IMR-90 (cell line): ENCODE measurements around the gene TSR3. TPM values are rescaled to one million over a fixed set of nuclear protein-coding genes. Genes with fewer than 3 reads are reported as not detected.

Source experiments
- ATAC-seq: fragments of 200-7000 bp; cut with Tn5 transposase; 2 replicates; pipeline ENCODE4 v1.9.1; 2020; ENCODE audit warnings: low read depth, mild to moderate bottlenecking, moderate library complexity
- BruUV-seq: library from RNA; stranded (reverse); fragments of 400-500 nt; replicated peaks from 2 replicates; lab custom pipeline; 2021; lab: Mats Ljungman, UMichigan
- CTCF ChIA-PET: fragments of 300-600 bp; formaldehyde crosslinking; extraction: SDS; loops from one replicate; lab custom pipeline; 2021; ENCODE audit warnings: antibody characterized with exemption; lab: Yijun Ruan, JAX
- POLR2A ChIA-PET: fragments of 300-600 bp; sonication (Branson Sonifier 250); formaldehyde crosslinking; loops from one replicate; lab custom pipeline; 2022; ENCODE audit warnings: antibody characterized with exemption; ENCODE audit not compliant: unreplicated experiment; lab: Charles Lee
- DNase-seq: peaks from one replicate; pipeline ENCODE4 v3.0.0; 2013
- H2AFZ ChIP-seq: replicated peaks from 2 replicates; pipeline ENCODE3; 2013; ENCODE audit warnings: low read length, mild to moderate bottlenecking; ENCODE audit not compliant: poor library complexity
- H2AK5ac ChIP-seq: 2 replicates; pipeline ENCODE4 v1.6.1; 2013; ENCODE audit warnings: low read depth, low read length, inconsistent platforms
- H2AK9ac ChIP-seq: replicated peaks from 2 replicates; pipeline ENCODE3; 2013; ENCODE audit warnings: mild to moderate bottlenecking, low read depth, low read length, moderate library complexity; ENCODE audit not compliant: poor library complexity
- H2BK120ac ChIP-seq: 2 replicates; pipeline ENCODE4 v1.6.1; 2013; ENCODE audit warnings: low read depth, low read length, inconsistent platforms
- H2BK15ac ChIP-seq: 3 replicates; pipeline ENCODE4 v1.6.1; 2013; ENCODE audit warnings: low read depth, low read length, inconsistent platforms
- H2BK20ac ChIP-seq: 2 replicates; pipeline ENCODE4 v1.6.1; 2013; ENCODE audit warnings: low read depth, mild to moderate bottlenecking, inconsistent platforms, low read length, moderate library complexity
- H2BK5ac ChIP-seq: 2 replicates; pipeline ENCODE4 v1.6.1; 2013; ENCODE audit warnings: mild to moderate bottlenecking, low read depth, low read length, inconsistent platforms; ENCODE audit not compliant: poor library complexity, severe bottlenecking
- H3K14ac ChIP-seq: replicated peaks from 2 replicates; pipeline ENCODE4 v1.6.1; 2013; ENCODE audit warnings: low read depth, low read length, inconsistent platforms
- H3K18ac ChIP-seq: 2 replicates; pipeline ENCODE4 v1.6.1; 2013; ENCODE audit warnings: low read depth, low read length, control low read depth
- H3K23ac ChIP-seq: 2 replicates; pipeline ENCODE4 v1.6.1; 2013; ENCODE audit warnings: low read depth, low read length, inconsistent platforms
- H3K27ac ChIP-seq: 2 replicates; pipeline ENCODE4 v1.5.1; 2013; ENCODE audit warnings: mild to moderate bottlenecking, control low read depth, low read length; ENCODE audit not compliant: insufficient read depth
- H3K27me3 ChIP-seq: 2 replicates; pipeline ENCODE4 v1.6.1; 2013; ENCODE audit warnings: low read length; ENCODE audit not compliant: control insufficient read depth, insufficient read depth
- H3K36me3 ChIP-seq: 2 replicates; pipeline ENCODE4 v1.6.1; 2013; ENCODE audit warnings: low read length, mixed read lengths; ENCODE audit not compliant: control insufficient read depth, insufficient read depth
- H3K4ac ChIP-seq: 2 replicates; pipeline ENCODE4 v1.6.1; 2013; ENCODE audit warnings: low read depth, low read length, inconsistent platforms
- H3K4me1 ChIP-seq: 2 replicates; pipeline ENCODE4 v1.6.1; 2013; ENCODE audit warnings: low read length, mixed read lengths; ENCODE audit not compliant: control insufficient read depth, insufficient read depth
- H3K4me2 ChIP-seq: 2 replicates; pipeline ENCODE4 v1.6.1; 2013; ENCODE audit warnings: low read depth, mild to moderate bottlenecking, control low read depth, low read length, moderate library complexity
- H3K4me3 ChIP-seq: 2 replicates; pipeline ENCODE4 v1.5.1; 2013; ENCODE audit warnings: low read depth, mild to moderate bottlenecking, control low read depth, low read length, moderate library complexity; ENCODE audit not compliant: insufficient read depth
- H3K56ac ChIP-seq: 2 replicates; pipeline ENCODE4 v1.6.1; 2013; ENCODE audit warnings: low read length, inconsistent platforms; ENCODE audit not compliant: insufficient read depth; ENCODE audit errors: extremely low read depth
- H3K79me1 ChIP-seq, 2 experiments: 2 replicates each; pipeline ENCODE4 v1.6.1; 2013; ENCODE audit warnings: low read length in 2 of 2, inconsistent platforms in 1 of 2, low read depth in 1 of 2
- H3K9ac ChIP-seq: 2 replicates; pipeline ENCODE4 v1.6.1; 2013; ENCODE audit warnings: low read depth, low read length, control low read depth
- H3K9me1 ChIP-seq: 2 replicates; pipeline ENCODE4 v1.6.1; 2013; ENCODE audit warnings: low read length, inconsistent platforms; ENCODE audit not compliant: insufficient read depth
- H3K9me3 ChIP-seq: 2 replicates; pipeline ENCODE4 v1.6.1; 2013; ENCODE audit warnings: low read length; ENCODE audit not compliant: control insufficient read depth, insufficient read depth
- H4K20me1 ChIP-seq: 2 replicates; pipeline ENCODE4 v1.6.1; 2013; ENCODE audit warnings: low read length, inconsistent platforms; ENCODE audit not compliant: insufficient read depth
- H4K5ac ChIP-seq: 2 replicates; pipeline ENCODE4 v1.6.1; 2013; ENCODE audit warnings: mild to moderate bottlenecking, low read depth, low read length, control low read depth
- H4K8ac ChIP-seq, 2 experiments: 2 replicates each; pipeline ENCODE4 v1.6.1; 2013; ENCODE audit warnings: low read depth in 2 of 2, low read length in 2 of 2, control low read depth in 1 of 2, inconsistent platforms in 1 of 2
- H4K91ac ChIP-seq: 2 replicates; pipeline ENCODE4 v1.6.1; 2013; ENCODE audit warnings: low read depth, low read length, inconsistent platforms; ENCODE audit not compliant: insufficient read depth
- BHLHE40 ChIP-seq: fragments of 150-350 bp; IDR thresholded peaks from 2 replicates; pipeline ENCODE4 v1.6.1; 2016; ENCODE audit warnings: mild to moderate bottlenecking, low read depth, low read length
- CEBPB ChIP-seq: IDR thresholded peaks from 2 replicates; pipeline ENCODE4 v1.6.1; 2012; ENCODE audit warnings: low read depth, low read length, improper control_type of control experiment
- MXI1 ChIP-seq: IDR thresholded peaks from 2 replicates; pipeline ENCODE4 v1.6.1; 2012; ENCODE audit warnings: low read depth, mild to moderate bottlenecking, low read length, moderate library complexity, borderline replicate concordance
- POLR2A ChIP-seq: IDR thresholded peaks from 2 replicates; pipeline ENCODE4 v1.6.1; 2012; ENCODE audit warnings: mild to moderate bottlenecking, low read depth, low read length
- RCOR1 ChIP-seq: IDR thresholded peaks from 2 replicates; pipeline ENCODE4 v1.6.1; 2012; ENCODE audit warnings: mild to moderate bottlenecking, low read length, improper control_type of control experiment; ENCODE audit not compliant: insufficient replicate concordance
- whole genome bisulfite sequencing, 2 experiments: methylation state at CpG; one replicate each; pipeline versions ENCODE4 v1.1.5 to v1.1.7; 2013; ENCODE audit warnings: missing lambda C conversion rate in 2 of 2; ENCODE audit not compliant: insufficient read length in 1 of 2; ENCODE audit errors: extremely low coverage in 2 of 2; 5-methylcytosine and 5-hydroxymethylcytosine counted together
- dilution Hi-C: fragments of 300-500 bp; cut with HindIII; formaldehyde crosslinking; loops from one replicate; pipeline ENCODE4 v1.14.3; 2018; ENCODE audit warnings: low sequenced_read_pairs; ENCODE audit not compliant: unreplicated experiment
- in situ Hi-C: fragments of 300-500 bp; cut with MboI; formaldehyde crosslinking; loops from 3 replicates; pipeline ENCODE4 v1.14.3; 2019; ENCODE audit warnings: low sequenced_read_pairs, inconsistent platforms, mixed read lengths
- intact Hi-C: fragments of 100-400 bp; cut with micrococcal nuclease; formaldehyde crosslinking; loops from 2 replicates; pipeline ENCODE4 v1.10.0; 2022
- polyA plus RNA-seq, 3 experiments: library from polyadenylated mRNA; depleted of rRNA; stranded (reverse); fragments of >200 nt; gene quantifications; 2 replicates each; pipeline ENCODE4 v1.2.3, GENCODE V29; 2012; ENCODE audit warnings: low replicate concordance in 1 of 3
- total RNA-seq: library from RNA; depleted of rRNA; stranded (reverse); fragments of >200 nt; gene quantifications from 2 replicates; pipeline ENCODE4 v1.2.3, GENCODE V29; 2012
- TF ChIP-seq, protein P1 (sequence below): fragments of 150-350 bp; IDR thresholded peaks from 2 replicates; pipeline ENCODE4 v1.6.1; 2017; ENCODE audit warnings: mild to moderate bottlenecking, antibody characterized with exemption, low read length, low read depth
- TF ChIP-seq, protein P2 (sequence below): conservative IDR thresholded peaks from 2 replicates; pipeline ENCODE4 v1.5.1; 2012; ENCODE audit warnings: mild to moderate bottlenecking, low read depth, low read length, improper control_type of control experiment
- TF ChIP-seq, protein P3 (sequence below): fragments of 150-350 bp; IDR thresholded peaks from 2 replicates; pipeline ENCODE4 v1.6.1; 2016; ENCODE audit warnings: low read depth, mild to moderate bottlenecking, low read length, moderate library complexity, borderline replicate concordance

Gene TSR3
- total and polyA plus RNA-seq, 2 of the 4 experiments (the other 2 are of a cell fraction), result 38.0 to 52.9 TPM

DNA sequence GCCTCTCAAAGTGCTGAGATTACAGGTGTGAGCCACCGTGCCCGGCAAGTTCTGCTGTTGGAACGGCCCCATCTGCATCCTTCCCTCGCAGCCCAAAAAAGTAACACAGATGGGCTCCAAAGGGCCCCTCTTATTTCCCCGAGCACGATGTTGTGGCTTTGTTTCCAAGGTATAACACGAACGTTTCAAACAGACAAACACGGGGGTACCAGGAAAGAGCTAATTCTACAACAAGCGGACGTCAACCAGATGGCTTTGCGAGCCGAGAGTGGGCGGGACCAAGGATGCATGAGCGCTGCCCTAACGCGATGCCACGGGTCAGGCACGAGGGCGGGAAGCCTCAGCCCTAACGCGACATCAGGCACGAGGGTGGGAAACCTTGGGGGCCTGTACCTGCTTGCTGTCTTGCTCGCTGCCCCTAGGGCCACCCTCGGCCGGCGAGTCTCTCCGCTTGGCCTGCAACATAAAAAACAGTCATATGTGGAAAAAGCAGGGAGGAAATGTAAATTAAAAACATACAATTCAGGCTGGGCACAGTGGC is 38.6 kb upstream of the TSR3 start:
- H3K4ac ChIP-seq, result no peak overlapping the region
- DNase-seq (no peak), ATAC-seq (no peak)
- H3K9me3 ChIP-seq, result no peaks in the 10 kb centered on the region
- no peak overlapping the region for H3K27ac ChIP-seq
- no peak overlapping the region for H2BK20ac ChIP-seq
- H3K9me1 ChIP-seq, result 0 out of 2 replicates have a peak, but pooled peaks cover 2% of the 10 kb centered on the region
- H2AK9ac ChIP-seq, result no peak overlapping the region
- H3K4me2 ChIP-seq, result no peak overlapping the region
- no peak overlapping the region for H3K4me3 ChIP-seq
- H4K5ac ChIP-seq, result no peak overlapping the region
- no peak overlapping the region for H2BK15ac ChIP-seq
- CTCF ChIA-PET, result no interaction called here
- H3K9ac ChIP-seq, result no peak overlapping the region
- no peaks in the 10 kb centered on the region; a peak in 1 of 4 replicates for H3K79me1 ChIP-seq
- in situ Hi-C loops, result no loop called here
- H4K8ac ChIP-seq, result no peak overlapping the region
- intact Hi-C loops, result no loop called here
- H4K91ac ChIP-seq, result no peak overlapping the region
- peaks cover 38% of the 10 kb centered on the region for H3K36me3 ChIP-seq
- no peak overlapping the region for H2BK120ac ChIP-seq
- no peak overlapping the region for H3K14ac ChIP-seq
- H2BK5ac ChIP-seq, result no peak overlapping the region
- no peak overlapping the region for H3K56ac ChIP-seq
- H3K4me1 ChIP-seq, result no peaks in the 10 kb centered on the region
- H2AK5ac ChIP-seq, result no peak overlapping the region
- TF ChIP-seq, protein P1, sequence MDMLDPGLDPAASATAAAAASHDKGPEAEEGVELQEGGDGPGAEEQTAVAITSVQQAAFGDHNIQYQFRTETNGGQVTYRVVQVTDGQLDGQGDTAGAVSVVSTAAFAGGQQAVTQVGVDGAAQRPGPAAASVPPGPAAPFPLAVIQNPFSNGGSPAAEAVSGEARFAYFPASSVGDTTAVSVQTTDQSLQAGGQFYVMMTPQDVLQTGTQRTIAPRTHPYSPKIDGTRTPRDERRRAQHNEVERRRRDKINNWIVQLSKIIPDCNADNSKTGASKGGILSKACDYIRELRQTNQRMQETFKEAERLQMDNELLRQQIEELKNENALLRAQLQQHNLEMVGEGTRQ, result no peak
- TF ChIP-seq CEBPB, result no peak
- TF ChIP-seq POLR2A, result no peak
- TF ChIP-seq MXI1, result no peak
- TF ChIP-seq, protein P2, sequence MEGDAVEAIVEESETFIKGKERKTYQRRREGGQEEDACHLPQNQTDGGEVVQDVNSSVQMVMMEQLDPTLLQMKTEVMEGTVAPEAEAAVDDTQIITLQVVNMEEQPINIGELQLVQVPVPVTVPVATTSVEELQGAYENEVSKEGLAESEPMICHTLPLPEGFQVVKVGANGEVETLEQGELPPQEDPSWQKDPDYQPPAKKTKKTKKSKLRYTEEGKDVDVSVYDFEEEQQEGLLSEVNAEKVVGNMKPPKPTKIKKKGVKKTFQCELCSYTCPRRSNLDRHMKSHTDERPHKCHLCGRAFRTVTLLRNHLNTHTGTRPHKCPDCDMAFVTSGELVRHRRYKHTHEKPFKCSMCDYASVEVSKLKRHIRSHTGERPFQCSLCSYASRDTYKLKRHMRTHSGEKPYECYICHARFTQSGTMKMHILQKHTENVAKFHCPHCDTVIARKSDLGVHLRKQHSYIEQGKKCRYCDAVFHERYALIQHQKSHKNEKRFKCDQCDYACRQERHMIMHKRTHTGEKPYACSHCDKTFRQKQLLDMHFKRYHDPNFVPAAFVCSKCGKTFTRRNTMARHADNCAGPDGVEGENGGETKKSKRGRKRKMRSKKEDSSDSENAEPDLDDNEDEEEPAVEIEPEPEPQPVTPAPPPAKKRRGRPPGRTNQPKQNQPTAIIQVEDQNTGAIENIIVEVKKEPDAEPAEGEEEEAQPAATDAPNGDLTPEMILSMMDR, result no peak
- TF ChIP-seq RCOR1, result no peak
- no peak for TF ChIP-seq BHLHE40
- TF ChIP-seq, protein P3, sequence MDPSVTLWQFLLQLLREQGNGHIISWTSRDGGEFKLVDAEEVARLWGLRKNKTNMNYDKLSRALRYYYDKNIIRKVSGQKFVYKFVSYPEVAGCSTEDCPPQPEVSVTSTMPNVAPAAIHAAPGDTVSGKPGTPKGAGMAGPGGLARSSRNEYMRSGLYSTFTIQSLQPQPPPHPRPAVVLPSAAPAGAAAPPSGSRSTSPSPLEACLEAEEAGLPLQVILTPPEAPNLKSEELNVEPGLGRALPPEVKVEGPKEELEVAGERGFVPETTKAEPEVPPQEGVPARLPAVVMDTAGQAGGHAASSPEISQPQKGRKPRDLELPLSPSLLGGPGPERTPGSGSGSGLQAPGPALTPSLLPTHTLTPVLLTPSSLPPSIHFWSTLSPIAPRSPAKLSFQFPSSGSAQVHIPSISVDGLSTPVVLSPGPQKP, result no peak
- 94% methylated on average over 10 of the region's 28 CpGs; no CpG with 5 or more reads in 1 of the 2 experiments for WGBS, 2 experiments
- dilution Hi-C loops, result no loop called here
- H2AFZ ChIP-seq, result peak overlapping the region; percentile 67
- H3K18ac ChIP-seq, result no peak overlapping the region
- no peaks in the 10 kb centered on the region for H4K20me1 ChIP-seq
- POLR2A ChIA-PET, result no interaction called here
- H3K23ac ChIP-seq, result no peak overlapping the region
- BruUV-seq, result no TSS peak
- no peaks in the 10 kb centered on the region for H3K27me3 ChIP-seq
